GF-D8 (cell line): ENCODE measurements around the gene RREB1.
A peak's percentile ranks its signal among the peaks of the same experiment; 100 is the strongest.

Experiments
- DNase-seq: peaks from one replicate; lab custom pipeline; 2025; lab: John Stamatoyannopoulos, UW

Gene RREB1

GRCh38 chr6:7125290-7125689 is 17.5 kb downstream of the RREB1 start:
- DNase-seq = no peak

GRCh38 chr6:7126754-7127153 is 19.0 kb downstream of the RREB1 start:
- DNase-seq = peak; percentile 59

- no peak for DNase-seq
These were observed 19.9 kb downstream of the RREB1 start for GRCh38 chr6:7127680-7128079.

- DNase-seq = no peak
These were observed 21.6 kb downstream of the RREB1 start for GRCh38 chr6:7129360-7129759.

GRCh38 chr6:7129784-7130569 is 22.2 kb downstream of the RREB1 start:
- DNase-seq = peak; percentile 28

- DNase-seq = no peak
These were observed 23.6 kb downstream of the RREB1 start for GRCh38 chr6:7131390-7131789.

- DNase-seq = no peak
These were observed 24.8 kb downstream of the RREB1 start for GRCh38 chr6:7132398-7133035.

GRCh38 chr6:7134999-7135745 is 27.4 kb downstream of the RREB1 start:
- DNase-seq = no peak

- DNase-seq = no peak
These were observed 28.0 kb downstream of the RREB1 start for GRCh38 chr6:7135755-7136154.

GRCh38 chr6:7136859-7137334 is 29.1 kb downstream of the RREB1 start:
- DNase-seq = no peak

GRCh38 chr6:7137335-7138045 is 29.7 kb downstream of the RREB1 start:
- DNase-seq = peak; percentile 32

GRCh38 chr6:7138046-7138531 is 30.3 kb downstream of the RREB1 start:
- no peak for DNase-seq

- DNase-seq = no peak
These were observed 31.2 kb downstream of the RREB1 start for GRCh38 chr6:7138921-7139358.

- DNase-seq = peak; percentile 13
These were observed 32.2 kb downstream of the RREB1 start for GRCh38 chr6:7139835-7140470.

- DNase-seq = peak; percentile 55
These were observed 33.0 kb downstream of the RREB1 start for GRCh38 chr6:7140631-7141378.

GRCh38 chr6:7142228-7142801 is 34.6 kb downstream of the RREB1 start:
- DNase-seq = no peak

GRCh38 chr6:7142918-7143475 is 35.2 kb downstream of the RREB1 start:
- DNase-seq = no peak

- no peak for DNase-seq
These were observed 35.8 kb downstream of the RREB1 start for GRCh38 chr6:7143476-7143974.

GRCh38 chr6:7144872-7145584 is 37.3 kb downstream of the RREB1 start:
- DNase-seq = no peak
